Neural cell (in vitro differentiated cells): ENCODE results near the gene PRND. TPM values are rescaled to one million over a fixed set of nuclear protein-coding genes. Genes with fewer than 3 reads are reported as not detected.
"Not testable (repeated sequence)": the region's sequence is repeated elsewhere in the genome, so short reads cannot be mapped to it uniquely, and the experiment has no call there.

Source experiments
- H2AFZ ChIP-seq: fragments of 200-600, 300-800 bp; sonication (generic), shearing (Covaris generic); 2 replicates; pipeline ENCODE4 v1.6.0; 2014; ENCODE audit warnings: low read depth, mild to moderate bottlenecking, antibody characterized with exemption, low read length, moderate library complexity
- H3F3A ChIP-seq: fragments of 200-600 bp; shearing (Covaris generic); 2 replicates; pipeline ENCODE4 v1.6.1; 2016; ENCODE audit warnings: mild to moderate bottlenecking, moderate library complexity, mixed read lengths, antibody characterized with exemption, low read length; ENCODE audit not compliant: insufficient read depth, poor library complexity, severe bottlenecking
- H3K27ac ChIP-seq: fragments of 200-600, 300-800 bp; sonication (generic), shearing (Covaris generic); 2 replicates; pipeline ENCODE4 v1.5.1; 2014; ENCODE audit warnings: mild to moderate bottlenecking, low read length, moderate library complexity
- H3K27me3 ChIP-seq: fragments of 300-800, 200-600 bp; sonication (generic), shearing (Covaris generic); 2 replicates; pipeline ENCODE4 v1.6.0; 2014; ENCODE audit warnings: mild to moderate bottlenecking, low read depth, low read length, moderate library complexity; ENCODE audit not compliant: insufficient read depth
- H3K36me3 ChIP-seq: fragments of 300-800, 200-600 bp; sonication (generic), shearing (Covaris generic); 2 replicates; pipeline ENCODE4 v1.5.1; 2014; ENCODE audit warnings: mild to moderate bottlenecking, antibody characterized with exemption, low read length, moderate library complexity; ENCODE audit not compliant: insufficient read depth
- H3K4me2 ChIP-seq: fragments of 300-800, 200-600 bp; sonication (generic), shearing (Covaris generic); 2 replicates; pipeline ENCODE4 v1.6.0; 2014; ENCODE audit warnings: mild to moderate bottlenecking, low read length
- H3K4me3 ChIP-seq: fragments of 300-800, 200-600 bp; sonication (generic), shearing (Covaris generic); 2 replicates; pipeline ENCODE4 v1.5.1; 2014; ENCODE audit warnings: mild to moderate bottlenecking, low read length, moderate library complexity
- H3K79me2 ChIP-seq: fragments of 200-600 bp; shearing (Covaris generic); replicated peaks from 2 replicates; pipeline ENCODE4 v1.6.0; 2014; ENCODE audit warnings: mild to moderate bottlenecking, low read length, moderate library complexity; ENCODE audit not compliant: insufficient read depth
- H3K9ac ChIP-seq: fragments of 300-800, 200-600 bp; sonication (generic), shearing (Covaris generic); 2 replicates; pipeline ENCODE4 v1.6.1; 2016; ENCODE audit warnings: mild to moderate bottlenecking, low read length, mixed read lengths
- H3K9me2 ChIP-seq: fragments of 200-600 bp; shearing (Covaris generic); 2 replicates; pipeline ENCODE4 v1.6.1; 2016; ENCODE audit warnings: mild to moderate bottlenecking, low read length, mixed read lengths; ENCODE audit not compliant: insufficient read depth
- H3K9me3 ChIP-seq: fragments of 200-600, 300-800 bp; sonication (generic), shearing (Covaris generic); 2 replicates; pipeline ENCODE4 v1.6.1; 2016; ENCODE audit warnings: mild to moderate bottlenecking, mixed run types, low read length, moderate library complexity, mixed read lengths
- H4K20me1 ChIP-seq: fragments of 200-600 bp; shearing (Covaris generic); 2 replicates; pipeline ENCODE4 v1.6.1; 2016; ENCODE audit warnings: mild to moderate bottlenecking, mixed run types; ENCODE audit not compliant: insufficient read depth
- EP300 ChIP-seq: fragments of 450-650 bp; conservative IDR thresholded peaks from 2 replicates; pipeline ENCODE4 v1.6.1; 2014; ENCODE audit warnings: antibody characterized with exemption, mild to moderate bottlenecking, moderate library complexity; ENCODE audit not compliant: poor library complexity, severe bottlenecking
- EZH2 ChIP-seq: fragments of 200-600, 300-800 bp; shearing (Covaris generic), sonication (generic); IDR thresholded peaks from 2 replicates; pipeline ENCODE4 v1.6.1; 2014; ENCODE audit warnings: antibody characterized with exemption, low read length, borderline replicate concordance, mild to moderate bottlenecking; ENCODE audit not compliant: insufficient read depth, poor library complexity, severe bottlenecking
- MXI1 ChIP-seq: fragments of 450-650 bp; conservative IDR thresholded peaks from 2 replicates; pipeline ENCODE4 v1.6.1; 2014; ENCODE audit warnings: antibody characterized with exemption, mild to moderate bottlenecking; ENCODE audit not compliant: poor library complexity, severe bottlenecking
- POLR2AphosphoS5 ChIP-seq: IDR thresholded peaks from 2 replicates; pipeline ENCODE4 v1.6.1; 2012
- RAD21 ChIP-seq: fragments of 450-650 bp; conservative IDR thresholded peaks from 2 replicates; pipeline ENCODE4 v1.6.1; 2014; ENCODE audit warnings: antibody characterized with exemption, mild to moderate bottlenecking, moderate library complexity
- SMC3 ChIP-seq: fragments of 450-650 bp; conservative IDR thresholded peaks from 2 replicates; pipeline ENCODE4 v1.6.1; 2014; ENCODE audit warnings: antibody characterized with exemption, mild to moderate bottlenecking, moderate library complexity; ENCODE audit not compliant: poor library complexity
- TAF1 ChIP-seq: IDR thresholded peaks from 2 replicates; pipeline ENCODE4 v1.6.1; 2012; ENCODE audit warnings: low read depth
- polyA plus RNA-seq: library from polyadenylated mRNA; depleted of rRNA; stranded (reverse); fragments of >200 nt; gene quantifications from 2 replicates; pipeline ENCODE4 v1.2.3, GENCODE V29; 2014
- TF ChIP-seq, protein P1 (sequence below): fragments of 450-650 bp; IDR thresholded peaks from 2 replicates; pipeline ENCODE4 v1.5.1; 2014; ENCODE audit warnings: antibody characterized with exemption, mild to moderate bottlenecking, moderate library complexity; ENCODE audit not compliant: poor library complexity, severe bottlenecking
- TF ChIP-seq, protein P2 (sequence below): IDR thresholded peaks from 2 replicates; pipeline ENCODE4 v1.6.1; 2012; ENCODE audit warnings: borderline replicate concordance

Gene PRND
- polyA plus RNA-seq, 1 donor from 2014 or later = not detected

DNA sequence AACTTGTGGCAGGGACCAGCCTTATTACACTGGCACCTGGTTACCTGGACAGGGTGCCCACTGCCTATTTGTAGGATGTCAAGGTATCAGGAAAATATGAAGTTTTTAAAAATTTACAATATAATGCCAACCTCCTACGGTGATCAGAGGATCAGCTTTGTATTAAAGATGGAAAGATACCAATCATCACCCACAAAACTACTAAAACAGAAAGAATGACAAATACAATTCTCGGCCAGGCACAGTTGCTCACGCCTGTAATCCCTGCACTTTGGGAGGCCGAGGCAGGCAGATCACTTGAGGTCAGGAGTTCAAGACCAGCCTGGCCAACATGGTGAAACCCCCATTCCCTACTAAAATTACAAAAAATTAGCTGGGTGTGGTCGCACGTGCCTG, 18.4 kb upstream of the PRND start:
- H3F3A ChIP-seq = no peaks in the 10 kb centered on the region
- no peaks in the 10 kb centered on the region for H4K20me1 ChIP-seq
- H3K4me2 ChIP-seq = no peak overlapping the region
- no peaks in the 10 kb centered on the region for H3K9me2 ChIP-seq
- no peaks in the 10 kb centered on the region for H3K27me3 ChIP-seq
- H3K27ac ChIP-seq = no peak overlapping the region
- no peak overlapping the region for H3K4me3 ChIP-seq
- no peak overlapping the region for H2AFZ ChIP-seq
- no peaks in the 10 kb centered on the region for H3K36me3 ChIP-seq
- TF ChIP-seq EP300 = no peak
- TF ChIP-seq SMC3 = no peak
- no peak for TF ChIP-seq RAD21
- TF ChIP-seq, protein P1, sequence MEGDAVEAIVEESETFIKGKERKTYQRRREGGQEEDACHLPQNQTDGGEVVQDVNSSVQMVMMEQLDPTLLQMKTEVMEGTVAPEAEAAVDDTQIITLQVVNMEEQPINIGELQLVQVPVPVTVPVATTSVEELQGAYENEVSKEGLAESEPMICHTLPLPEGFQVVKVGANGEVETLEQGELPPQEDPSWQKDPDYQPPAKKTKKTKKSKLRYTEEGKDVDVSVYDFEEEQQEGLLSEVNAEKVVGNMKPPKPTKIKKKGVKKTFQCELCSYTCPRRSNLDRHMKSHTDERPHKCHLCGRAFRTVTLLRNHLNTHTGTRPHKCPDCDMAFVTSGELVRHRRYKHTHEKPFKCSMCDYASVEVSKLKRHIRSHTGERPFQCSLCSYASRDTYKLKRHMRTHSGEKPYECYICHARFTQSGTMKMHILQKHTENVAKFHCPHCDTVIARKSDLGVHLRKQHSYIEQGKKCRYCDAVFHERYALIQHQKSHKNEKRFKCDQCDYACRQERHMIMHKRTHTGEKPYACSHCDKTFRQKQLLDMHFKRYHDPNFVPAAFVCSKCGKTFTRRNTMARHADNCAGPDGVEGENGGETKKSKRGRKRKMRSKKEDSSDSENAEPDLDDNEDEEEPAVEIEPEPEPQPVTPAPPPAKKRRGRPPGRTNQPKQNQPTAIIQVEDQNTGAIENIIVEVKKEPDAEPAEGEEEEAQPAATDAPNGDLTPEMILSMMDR = no peak
- no peak for TF ChIP-seq POLR2AphosphoS5
- TF ChIP-seq, protein P2, sequence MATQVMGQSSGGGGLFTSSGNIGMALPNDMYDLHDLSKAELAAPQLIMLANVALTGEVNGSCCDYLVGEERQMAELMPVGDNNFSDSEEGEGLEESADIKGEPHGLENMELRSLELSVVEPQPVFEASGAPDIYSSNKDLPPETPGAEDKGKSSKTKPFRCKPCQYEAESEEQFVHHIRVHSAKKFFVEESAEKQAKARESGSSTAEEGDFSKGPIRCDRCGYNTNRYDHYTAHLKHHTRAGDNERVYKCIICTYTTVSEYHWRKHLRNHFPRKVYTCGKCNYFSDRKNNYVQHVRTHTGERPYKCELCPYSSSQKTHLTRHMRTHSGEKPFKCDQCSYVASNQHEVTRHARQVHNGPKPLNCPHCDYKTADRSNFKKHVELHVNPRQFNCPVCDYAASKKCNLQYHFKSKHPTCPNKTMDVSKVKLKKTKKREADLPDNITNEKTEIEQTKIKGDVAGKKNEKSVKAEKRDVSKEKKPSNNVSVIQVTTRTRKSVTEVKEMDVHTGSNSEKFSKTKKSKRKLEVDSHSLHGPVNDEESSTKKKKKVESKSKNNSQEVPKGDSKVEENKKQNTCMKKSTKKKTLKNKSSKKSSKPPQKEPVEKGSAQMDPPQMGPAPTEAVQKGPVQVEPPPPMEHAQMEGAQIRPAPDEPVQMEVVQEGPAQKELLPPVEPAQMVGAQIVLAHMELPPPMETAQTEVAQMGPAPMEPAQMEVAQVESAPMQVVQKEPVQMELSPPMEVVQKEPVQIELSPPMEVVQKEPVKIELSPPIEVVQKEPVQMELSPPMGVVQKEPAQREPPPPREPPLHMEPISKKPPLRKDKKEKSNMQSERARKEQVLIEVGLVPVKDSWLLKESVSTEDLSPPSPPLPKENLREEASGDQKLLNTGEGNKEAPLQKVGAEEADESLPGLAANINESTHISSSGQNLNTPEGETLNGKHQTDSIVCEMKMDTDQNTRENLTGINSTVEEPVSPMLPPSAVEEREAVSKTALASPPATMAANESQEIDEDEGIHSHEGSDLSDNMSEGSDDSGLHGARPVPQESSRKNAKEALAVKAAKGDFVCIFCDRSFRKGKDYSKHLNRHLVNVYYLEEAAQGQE = no peak
- no peak for TF ChIP-seq EZH2
- no peak for TF ChIP-seq TAF1
- no peak for TF ChIP-seq MXI1
- H3K79me2 ChIP-seq = no peaks in the 10 kb centered on the region
- no peak overlapping the region for H3K9ac ChIP-seq
- H3K9me3 ChIP-seq = no peaks in the 10 kb centered on the region

DNA sequence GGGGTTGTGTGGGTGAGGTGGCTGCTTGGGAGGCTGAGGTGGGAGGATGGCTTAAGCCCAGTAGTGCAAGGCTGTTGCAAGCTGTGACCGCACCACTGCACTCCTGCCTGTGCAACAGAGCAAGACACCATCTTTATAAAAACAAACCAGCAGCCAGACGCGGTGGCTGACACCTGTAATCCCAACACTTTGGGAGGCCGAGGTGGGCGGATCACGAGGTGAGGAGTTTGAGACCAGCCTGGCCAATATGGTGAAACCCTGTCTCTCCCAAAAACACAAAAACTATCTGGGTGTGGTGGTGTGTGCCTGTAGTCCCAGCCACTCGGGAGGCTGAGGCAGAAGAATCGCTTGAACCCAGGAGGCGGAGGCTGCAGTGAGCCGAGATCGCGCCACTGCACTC, 14.8 kb upstream of the PRND start:
- not testable (repeated sequence) for H4K20me1 ChIP-seq, H3K79me2 ChIP-seq, H3K4me3 ChIP-seq, H2AFZ ChIP-seq, H3K4me2 ChIP-seq, H3K9me2 ChIP-seq, H3K9ac ChIP-seq, H3K36me3 ChIP-seq, H3K27me3 ChIP-seq, H3F3A ChIP-seq, H3K27ac ChIP-seq, H3K9me3 ChIP-seq

DNA sequence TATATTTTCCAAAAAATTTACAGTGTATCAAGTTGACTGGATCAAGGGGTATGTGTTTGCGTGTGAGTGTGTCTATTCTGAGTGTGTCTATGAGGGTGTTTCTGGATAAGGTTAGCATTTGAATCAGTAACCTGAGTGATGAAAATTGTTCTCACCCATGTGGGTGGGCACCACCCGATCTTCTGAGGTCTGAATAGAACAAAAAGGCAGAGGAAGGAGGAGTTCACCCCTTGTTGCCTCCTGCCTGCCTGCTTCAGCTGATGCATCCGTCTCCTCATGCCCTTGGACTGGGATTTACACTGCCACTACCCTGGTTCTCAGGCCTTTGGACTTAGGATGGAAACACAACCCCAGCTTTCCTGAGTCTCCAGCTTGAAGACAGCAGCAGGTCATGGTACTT, 13.7 kb upstream of the PRND start:
- H3F3A ChIP-seq = no peaks in the 10 kb centered on the region
- H3K36me3 ChIP-seq = no peaks in the 10 kb centered on the region
- no peak overlapping the region for H3K9ac ChIP-seq
- no peaks in the 10 kb centered on the region for H3K9me3 ChIP-seq
- no peaks in the 10 kb centered on the region for H3K27me3 ChIP-seq
- H2AFZ ChIP-seq = no peak overlapping the region
- no peak overlapping the region for H3K27ac ChIP-seq
- H3K79me2 ChIP-seq = no peaks in the 10 kb centered on the region
- no peak overlapping the region for H3K4me3 ChIP-seq
- no peaks in the 10 kb centered on the region for H4K20me1 ChIP-seq
- TF ChIP-seq EZH2 (no peak), MXI1 (no peak), SMC3 (no peak), RAD21 (no peak), EP300 (no peak), TAF1 (no peak), POLR2AphosphoS5 (no peak)
- TF ChIP-seq, protein P2 = no peak
- TF ChIP-seq, protein P1 = no peak
- H3K4me2 ChIP-seq = no peak overlapping the region
- no peaks in the 10 kb centered on the region for H3K9me2 ChIP-seq
